HG02623 (cell line): ENCODE measurements around the gene PDXP.
"Not testable (repeated sequence)": the region's sequence is repeated elsewhere in the genome, so short reads cannot be mapped to it uniquely, and the experiment has no call there.

Experiments used
- ATAC-seq: cut with Tn5 transposase; IDR thresholded peaks from one replicate; pipeline ENCODE4 v1.9.1; 2021; ENCODE audit warnings: moderate library complexity; ENCODE audit not compliant: unreplicated experiment

PDXP gene

GRCh38 chr22:37696260-37696656, 37.7 kb downstream of the PDXP start:
- not testable (repeated sequence) for ATAC-seq

- peak; percentile 82 for ATAC-seq
Observed at GRCh38 chr22:37696657-37697537, 38.4 kb downstream of the PDXP start, which contains the start of gene TRIOBP. TSS of gene TRIOBP (plus strand) at chr22:37697048. CDS start at chr22:37701366, 4,318 bp downstream.

DNA sequence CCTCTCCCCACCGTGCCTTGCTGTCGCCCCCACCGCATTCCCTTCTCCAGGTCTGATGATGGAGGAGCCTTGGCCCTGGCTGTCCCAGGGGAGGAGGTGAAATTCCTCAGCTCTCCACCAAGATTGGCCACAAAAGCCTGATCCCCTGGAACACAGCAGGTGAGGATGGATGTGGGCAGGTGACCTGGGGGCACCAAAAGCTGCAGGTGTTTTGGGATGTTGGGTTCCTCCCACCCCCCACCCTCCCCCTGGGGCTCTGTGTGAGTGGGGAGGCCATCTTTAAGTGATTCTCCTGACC, 39.0 kb downstream of the PDXP start:
- ATAC-seq, result no peak

DNA sequence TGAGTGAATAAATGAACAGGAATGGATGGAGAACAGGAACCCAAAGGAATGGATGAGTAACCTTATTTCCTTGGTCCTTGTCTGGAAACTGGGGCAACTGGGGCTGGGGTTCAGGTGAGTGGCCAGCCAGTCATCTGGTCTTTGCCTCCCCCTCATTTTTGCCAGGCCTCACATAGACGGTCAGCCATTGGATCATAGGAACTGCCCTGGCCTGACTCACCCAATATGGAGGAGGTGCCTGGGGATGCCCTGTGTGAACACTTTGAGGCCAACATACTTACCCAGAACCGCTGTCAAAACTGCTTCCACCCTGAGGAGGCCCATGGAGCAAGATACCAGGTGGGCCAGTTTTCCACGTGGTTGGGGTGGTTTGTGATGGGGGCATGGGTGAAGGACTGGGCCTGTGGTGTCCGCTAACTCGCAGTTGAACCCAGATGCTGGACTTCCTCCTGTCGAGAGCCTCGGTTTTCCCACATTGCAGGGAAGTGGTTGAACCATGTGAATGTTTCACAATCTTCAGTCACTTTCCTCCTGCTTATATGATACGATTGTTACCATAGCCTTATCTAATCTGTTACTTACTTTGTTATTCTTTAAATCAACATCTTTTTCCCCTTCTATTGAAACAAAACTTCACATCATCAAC, 42.7 kb downstream of the PDXP start:
- no peak for ATAC-seq

GRCh38 chr22:37703906-37704305, 45.4 kb downstream of the PDXP start:
- no peak for ATAC-seq

GRCh38 chr22:37704645-37705044, 46.1 kb downstream of the PDXP start:
- ATAC-seq, result no peak

DNA sequence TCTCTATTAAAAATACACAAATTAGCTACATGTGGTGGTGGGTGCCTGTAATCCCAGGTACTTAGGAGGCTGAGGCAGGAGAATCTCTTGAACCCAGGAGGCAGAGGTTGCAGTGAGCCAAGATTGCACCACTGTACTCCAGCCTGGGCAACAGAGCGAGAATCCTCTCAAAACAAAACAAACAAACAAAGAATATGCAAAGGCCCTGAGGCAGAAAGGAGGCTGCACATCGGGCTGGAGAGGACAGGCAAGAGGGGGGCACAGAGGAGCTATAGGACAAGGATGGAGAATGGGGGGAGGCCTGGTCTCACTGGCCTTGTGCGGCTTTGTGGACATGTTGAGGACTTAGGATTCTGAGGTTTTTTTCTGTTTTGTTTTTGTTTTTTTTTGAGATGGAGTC, 46.7 kb downstream of the PDXP start:
- no peak for ATAC-seq

DNA sequence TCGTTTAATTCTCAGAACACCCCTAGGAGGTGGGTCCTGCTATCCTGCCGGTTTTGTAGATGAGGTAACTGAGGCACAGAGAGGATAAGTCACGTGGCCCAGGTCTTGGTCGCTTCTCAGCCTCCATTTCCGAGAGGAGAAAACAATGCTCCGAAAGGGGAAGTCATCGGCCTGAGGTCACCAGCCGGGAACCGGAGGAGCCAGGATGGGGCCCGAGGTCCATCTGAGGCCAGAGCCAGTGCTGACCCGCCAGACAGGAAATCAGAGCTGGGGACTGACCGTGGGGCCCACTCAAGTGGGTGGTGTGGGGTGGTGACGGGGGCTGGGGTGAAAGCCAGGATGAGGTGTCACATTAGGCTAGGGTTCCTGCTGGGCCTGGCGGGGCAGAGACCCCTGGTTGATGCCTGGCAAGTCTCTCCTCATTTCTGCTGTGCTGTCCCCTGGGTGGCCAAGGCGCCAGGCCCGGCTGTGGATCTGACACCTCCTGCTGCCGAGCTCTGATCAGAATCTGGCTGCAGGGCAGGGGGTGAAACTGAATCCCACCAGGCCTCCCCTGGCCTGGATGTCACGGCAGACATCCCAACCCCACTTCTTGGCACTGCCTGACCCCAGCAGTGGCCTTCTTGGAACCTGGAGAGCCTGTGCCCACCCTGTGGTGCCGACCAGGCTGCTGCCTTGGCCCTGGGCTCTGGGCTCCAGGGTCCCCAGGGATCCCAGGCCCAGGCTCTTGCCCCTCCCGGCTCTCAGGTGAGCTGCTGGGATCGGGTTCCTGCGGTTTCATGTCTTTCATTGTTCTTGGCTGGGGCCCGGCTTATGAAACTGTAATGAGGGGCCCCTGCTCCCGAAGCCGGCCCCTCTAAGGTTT, 50.3 kb downstream of the PDXP start:
- no peak for ATAC-seq

GRCh38 chr22:37709445-37709765, 50.9 kb downstream of the PDXP start:
- ATAC-seq, result no peak

- ATAC-seq, result no peak
Observed at GRCh38 chr22:37710675-37711074, 52.2 kb downstream of the PDXP start.

GRCh38 chr22:37711490-37711889, 53.0 kb downstream of the PDXP start:
- ATAC-seq, result no peak

DNA sequence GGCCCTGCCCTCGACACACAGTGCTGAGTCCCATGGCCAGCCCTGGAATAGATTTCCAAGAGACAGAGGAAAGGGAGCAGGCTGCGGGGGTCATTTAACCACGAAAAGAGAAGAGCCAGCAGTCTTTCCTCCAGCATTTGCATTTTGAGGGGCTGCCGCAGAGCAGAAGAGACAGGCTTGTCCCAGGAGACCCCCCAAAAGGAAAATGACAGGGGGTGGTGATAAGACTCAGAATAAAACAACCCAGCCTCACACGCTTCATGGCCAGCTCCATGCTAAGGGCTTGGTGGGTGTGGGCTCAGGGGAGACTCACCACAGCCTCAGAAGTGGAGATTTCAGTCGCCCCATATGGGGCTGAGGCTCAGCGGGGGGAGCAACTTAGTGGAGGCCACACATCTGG, 55.2 kb downstream of the PDXP start:
- no peak for ATAC-seq

DNA sequence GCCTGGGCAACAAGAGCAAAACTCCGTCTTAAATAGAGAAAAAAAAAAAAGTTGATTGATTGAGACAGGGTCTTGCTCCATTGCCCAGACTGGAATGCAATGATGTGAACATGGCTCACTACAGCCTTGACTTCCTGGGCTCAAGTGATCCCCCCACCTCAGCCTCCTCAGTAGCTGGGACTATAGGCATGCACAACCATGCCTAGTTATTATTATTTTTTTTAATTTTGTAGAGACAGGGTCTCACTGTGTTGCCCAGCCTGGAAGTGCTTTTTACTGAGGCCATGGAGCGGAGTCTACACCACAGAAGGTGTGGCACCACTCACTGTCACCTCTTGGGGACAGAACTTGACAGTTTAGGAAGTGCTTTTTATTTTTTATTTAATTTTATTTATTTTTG, 56.1 kb downstream of the PDXP start:
- no peak for ATAC-seq

DNA sequence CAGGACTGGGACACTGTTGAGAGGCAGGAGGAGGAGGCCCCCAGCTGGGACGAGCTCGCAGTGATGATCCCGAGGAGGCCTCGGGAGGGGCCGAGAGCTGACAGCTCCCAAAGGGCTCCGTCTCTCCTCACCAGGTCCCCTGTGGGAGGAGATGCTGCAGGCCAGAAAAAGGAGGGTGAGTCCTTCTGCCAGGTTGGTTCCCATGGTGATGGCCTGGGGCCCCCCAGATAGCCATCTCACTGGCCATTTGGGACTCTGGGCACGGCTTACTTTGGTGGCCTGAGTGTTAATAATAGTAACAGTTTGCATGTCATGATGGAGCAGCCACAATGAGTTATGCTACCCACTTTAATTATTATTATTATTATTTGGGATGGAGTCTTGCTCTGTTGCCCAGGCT, 57.2 kb downstream of the PDXP start:
- ATAC-seq, result no peak
